ENCODE data around the gene PKIG. TPM values are rescaled to one million over a fixed set of nuclear protein-coding genes. Genes with fewer than 3 reads are reported as not detected.
"Not testable (repeated sequence)": the region's sequence is repeated elsewhere in the genome, so short reads cannot be mapped to it uniquely, and the experiment has no call there.

PKIG gene
- polyA plus RNA-seq, 4 donors, result 57.3 to 70.8 (median 63.0) TPM

- not testable (repeated sequence) for DNase-seq (ENCODE audit: low read depth in 4 of 4, low spot score in 2 of 4)
These were observed 71.8 kb downstream of the PKIG start for GRCh38 chr20:44654210-44654609.

GRCh38 chr20:44656448-44656847 lies 74.1 kb downstream of the PKIG start:
- no peak for DNase-seq (ENCODE audit: low read depth in 4 of 4, low spot score in 2 of 4)

DNA sequence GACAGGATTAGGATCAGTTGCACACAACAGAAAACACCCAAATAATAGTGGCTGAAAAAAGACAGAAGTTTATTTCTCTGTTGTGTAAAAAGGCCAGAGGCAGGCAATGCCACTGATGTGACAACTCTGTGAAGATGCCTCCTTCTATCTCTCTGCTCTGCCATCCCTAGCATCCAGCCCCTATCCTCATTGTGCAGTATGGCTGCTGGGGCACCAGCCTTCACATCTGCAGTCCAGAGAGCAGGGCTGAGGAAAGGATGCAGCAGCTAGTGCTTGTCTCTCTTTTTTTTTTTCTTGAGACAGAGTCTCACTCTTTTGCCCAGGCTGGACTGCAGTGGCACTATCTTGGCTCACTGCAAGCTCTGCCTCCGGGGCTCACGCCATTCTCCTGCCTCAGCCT lies 75.5 kb downstream of the PKIG start:
- no peak for DNase-seq (ENCODE audit: low read depth in 4 of 4, low spot score in 2 of 4)

- DNase-seq (ENCODE audit: low read depth in 4 of 4, low spot score in 2 of 4), result no peak
These were observed 76.4 kb downstream of the PKIG start for GRCh38 chr20:44658810-44659209.

GRCh38 chr20:44659931-44660330 lies 77.6 kb downstream of the PKIG start:
- no peak for DNase-seq (ENCODE audit: low read depth in 4 of 4, low spot score in 2 of 4)

DNA sequence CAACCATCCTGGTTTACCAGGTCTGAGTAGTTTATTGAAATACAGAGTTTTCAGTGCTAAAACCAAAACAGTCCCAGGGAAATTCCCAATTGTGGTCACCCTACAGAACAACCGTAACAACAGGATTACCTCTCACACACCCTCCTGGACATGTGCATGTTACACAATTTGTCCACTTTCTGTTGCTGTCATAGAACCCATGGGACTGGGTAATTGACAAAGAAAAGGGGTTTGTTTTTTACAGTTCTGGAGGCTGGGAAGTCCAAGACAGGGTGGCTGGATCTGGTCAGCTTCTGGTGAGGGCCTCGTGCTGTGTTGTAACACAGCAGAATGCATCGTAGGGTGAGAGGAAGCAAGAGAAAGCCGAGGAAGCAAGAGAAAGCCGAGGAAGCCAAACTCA lies 78.2 kb downstream of the PKIG start:
- DNase-seq (ENCODE audit: low read depth in 4 of 4, low spot score in 2 of 4), result no peak

GRCh38 chr20:44662261-44662660 lies 79.9 kb downstream of the PKIG start:
- DNase-seq (ENCODE audit: low read depth in 4 of 4, low spot score in 2 of 4), result no peak

DNA sequence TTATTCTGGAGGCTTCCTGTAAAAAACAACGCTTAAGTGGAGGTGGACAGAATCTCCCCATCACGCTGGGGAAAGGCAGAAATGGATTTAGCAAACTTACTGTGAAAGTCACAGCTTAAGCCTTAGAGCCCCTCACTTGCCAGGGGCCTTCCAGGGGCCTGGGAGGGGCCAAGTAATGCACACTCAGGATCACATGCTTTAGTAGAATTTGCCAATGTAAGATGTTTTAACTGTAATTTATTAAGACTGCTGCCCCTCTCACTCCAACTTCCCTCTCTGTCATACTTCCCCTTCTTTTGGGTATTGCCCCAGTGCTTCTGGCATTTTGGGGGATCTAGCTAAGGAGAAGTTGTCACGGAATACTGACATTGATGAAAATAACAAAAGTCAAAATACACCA lies 81.8 kb downstream of the PKIG start:
- DNase-seq (ENCODE audit: low read depth in 4 of 4, low spot score in 2 of 4), result no peak

DNA sequence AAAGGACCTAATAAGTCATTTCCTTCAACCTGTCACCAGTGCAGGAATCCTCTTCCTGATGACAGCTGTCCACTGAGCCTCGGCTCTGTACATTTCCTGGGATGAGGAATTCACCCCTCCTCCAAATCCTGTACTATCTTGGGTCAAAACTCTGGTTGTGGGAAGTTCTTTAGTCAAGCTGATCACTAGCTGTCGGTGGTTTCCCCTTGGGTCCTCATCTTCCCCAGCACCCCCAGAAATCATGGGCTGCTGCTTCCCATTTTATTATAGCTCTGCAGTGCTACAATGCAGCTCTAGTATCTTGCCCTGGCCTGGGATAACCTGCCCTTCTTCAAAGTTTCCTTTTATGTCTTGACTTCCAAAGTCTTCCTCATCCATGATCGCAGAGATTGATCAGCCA lies 83.7 kb downstream of the PKIG start:
- no peak for DNase-seq (ENCODE audit: low read depth in 4 of 4, low spot score in 2 of 4)

Other genes with a start within 250 kb of the PKIG start
- gene R3HDML, start 245.5 kb upstream of the PKIG start, polyA plus RNA-seq (ENCODE audit: insufficient read length in 4 of 4), result under 1 TPM in 3 of 4 donors, not detected in 1; 0.14 to 0.95 (median 0.42) TPM
- gene HNF4A, start 226.9 kb upstream of the PKIG start, polyA plus RNA-seq (ENCODE audit: insufficient read length in 4 of 4), result 10 to 100 TPM; 35.0 to 60.8 (median 48.6) TPM
- 10 to 100 TPM; 10.9 to 15.2 (median 13.2) TPM for gene TTPAL, start 106.7 kb upstream of the PKIG start, polyA plus RNA-seq (ENCODE audit: insufficient read length in 4 of 4)
- gene SERINC3, start 60.5 kb upstream of the PKIG start, polyA plus RNA-seq (ENCODE audit: insufficient read length in 4 of 4), result 10 to 100 TPM; 65.5 to 78.8 (median 67.3) TPM
- 1 to 10 TPM; 5.8 to 7.8 (median 7.4) TPM for gene ADA, start 69.1 kb downstream of the PKIG start, polyA plus RNA-seq (ENCODE audit: insufficient read length in 4 of 4)
- gene CCN5, start 132.8 kb downstream of the PKIG start, polyA plus RNA-seq (ENCODE audit: insufficient read length in 4 of 4), result under 1 TPM in 3 of 4 donors, not detected in 1; 0.10 to 0.34 (median 0.19) TPM
- under 1 TPM in 2 of 4 donors, not detected in 2; 0.11 to 0.19 TPM for gene KCNK15, start 163.3 kb downstream of the PKIG start, polyA plus RNA-seq (ENCODE audit: insufficient read length in 4 of 4)
- gene RIMS4, start 228.0 kb downstream of the PKIG start, polyA plus RNA-seq (ENCODE audit: insufficient read length in 4 of 4), result 1 to 10 TPM in 1 of 4 donors, under 1 TPM in 3; 0.54 to 1.0 (median 0.79) TPM

Data from left renal cortex interstitium (tissue), 4 donors.